GM23338 (cell line): Measurements from ENCODE around the gene ADCYAP1. TPM values are rescaled to one million over a fixed set of nuclear protein-coding genes. Genes with fewer than 3 reads are reported as not detected.

ENCODE experiments used
- ATAC-seq: fragments of 200-7000 bp; cut with Tn5 transposase; 3 replicates; pipeline ENCODE4 v1.9.1; 2020
- DNase-seq: peaks from one replicate; pipeline ENCODE4 v3.0.0-alpha.2; 2015; ENCODE audit warnings: low spot score
- H2AFZ ChIP-seq: fragments of 200-600 bp; sonication (generic); 2 replicates; pipeline ENCODE4 v1.8.0; 2016; ENCODE audit warnings: antibody characterized with exemption, mild to moderate bottlenecking, moderate library complexity
- H3F3A ChIP-seq: fragments of 200-600 bp; sonication (generic); replicated peaks from 2 replicates; pipeline ENCODE4 v1.8.0; 2017; ENCODE audit warnings: antibody characterized with exemption, mixed run types, low read depth
- H3K27ac ChIP-seq: fragments of 200-600 bp; sonication (generic); 2 replicates; pipeline ENCODE4 v1.6.1; 2016; ENCODE audit warnings: low read depth
- H3K27me3 ChIP-seq: fragments of 200-600 bp; sonication (generic); 2 replicates; pipeline ENCODE4 v1.8.0; 2016; ENCODE audit warnings: mild to moderate bottlenecking, mixed run types, moderate library complexity; ENCODE audit not compliant: insufficient read depth
- H3K36me3 ChIP-seq: fragments of 200-600 bp; sonication (generic); 2 replicates; pipeline ENCODE4 v1.8.0; 2016; ENCODE audit warnings: mild to moderate bottlenecking; ENCODE audit not compliant: insufficient read depth
- H3K4me1 ChIP-seq: fragments of 200-600 bp; sonication (generic); 2 replicates; pipeline ENCODE4 v1.8.0; 2016; ENCODE audit warnings: mild to moderate bottlenecking, moderate library complexity; ENCODE audit not compliant: insufficient read depth
- H3K4me2 ChIP-seq: fragments of 200-600 bp; sonication (generic); 2 replicates; pipeline ENCODE4 v1.7.1; 2017; ENCODE audit warnings: mixed run types
- H3K4me3 ChIP-seq: fragments of 200-600 bp; sonication (generic); 2 replicates; pipeline ENCODE4 v1.6.1; 2016; ENCODE audit warnings: mixed run types
- H3K79me2 ChIP-seq: fragments of 200-600 bp; sonication (generic); replicated peaks from 2 replicates; pipeline ENCODE4 v1.8.0; 2017; ENCODE audit warnings: mild to moderate bottlenecking; ENCODE audit not compliant: insufficient read depth
- H3K9me2 ChIP-seq: fragments of 200-600 bp; sonication (generic); 2 replicates; pipeline ENCODE4 v1.8.0; 2017; ENCODE audit not compliant: insufficient read depth
- H4K20me1 ChIP-seq: fragments of 200-600 bp; sonication (generic); replicated peaks from 2 replicates; pipeline ENCODE4 v1.8.0; 2017; ENCODE audit warnings: mild to moderate bottlenecking; ENCODE audit not compliant: insufficient read depth
- H3K27ac Mint-ChIP-seq: 2 replicates; pipeline ENCODE4 v1.8.0; 2020; ENCODE audit warnings: inconsistent platforms, mild to moderate bottlenecking, moderate library complexity, mixed read lengths
- H3K27me3 Mint-ChIP-seq: 3 replicates; pipeline ENCODE4 v1.8.0; 2022; ENCODE audit warnings: low read depth, mild to moderate bottlenecking, moderate library complexity, mixed read lengths, inconsistent platforms; ENCODE audit not compliant: insufficient read depth, poor library complexity
- H3K36me3 Mint-ChIP-seq: 3 replicates; pipeline ENCODE4 v1.8.0; 2021; ENCODE audit warnings: low read depth, mild to moderate bottlenecking, inconsistent platforms, moderate library complexity, mixed read lengths
- H3K4me1 Mint-ChIP-seq: 3 replicates; pipeline ENCODE4 v1.8.0; 2020; ENCODE audit warnings: mild to moderate bottlenecking, inconsistent platforms, mixed read lengths
- H3K4me3 Mint-ChIP-seq: 3 replicates; pipeline ENCODE4 v1.8.0; 2021; ENCODE audit warnings: moderate library complexity, mild to moderate bottlenecking, inconsistent platforms, mixed read lengths
- H3K9me3 Mint-ChIP-seq: 3 replicates; pipeline ENCODE4 v1.8.0; 2020; ENCODE audit warnings: moderate library complexity, mild to moderate bottlenecking, inconsistent platforms, mixed read lengths
- CREB1 ChIP-seq: fragments of 250-450 bp; sonication (Bioruptor Pico); IDR thresholded peaks from 2 replicates; pipeline ENCODE4 v1.5.0; 2020; ENCODE audit warnings: low read depth, mild to moderate bottlenecking, moderate library complexity
- CTCF ChIP-seq, 2 experiments: fragments of 200-600 bp in 1 of 2; sonication (generic) in 1 of 2; conservative IDR thresholded peaks; 2 replicates each; pipeline versions ENCODE4 v1.5.1 to v1.6.1; 2016 to 2017; ENCODE audit warnings: antibody characterized with exemption in 2 of 2, low read depth in 2 of 2, mild to moderate bottlenecking in 2 of 2, moderate library complexity in 1 of 2
- EZH2phosphoT487 ChIP-seq: fragments of 200-600 bp; sonication (generic); IDR thresholded peaks from one replicate; pipeline ENCODE4 v1.8.1; 2018; ENCODE audit warnings: antibody characterized with exemption; ENCODE audit not compliant: unreplicated experiment
- POLR2AphosphoS5 ChIP-seq: IDR thresholded peaks from 2 replicates; pipeline ENCODE4 v1.6.1; 2016; ENCODE audit warnings: antibody characterized with exemption, low read depth
- STAT1 ChIP-seq: IDR thresholded peaks from one replicate; pipeline ENCODE4 v1.6.1; 2016; ENCODE audit warnings: antibody characterized with exemption; ENCODE audit not compliant: unreplicated experiment
- ZNF114 ChIP-seq: fragments of 250-450 bp; sonication (Bioruptor Pico); IDR thresholded peaks from 2 replicates; pipeline ENCODE4 v1.5.0; 2020; ENCODE audit warnings: mild to moderate bottlenecking, moderate library complexity
- ZNF331 ChIP-seq: fragments of 250-450 bp; sonication (Bioruptor Pico); IDR thresholded peaks from 2 replicates; pipeline ENCODE4 v1.5.0; 2020; ENCODE audit warnings: low read depth, mild to moderate bottlenecking, moderate library complexity
- polyA plus RNA-seq: library from polyadenylated mRNA; unstranded; fragments of >200 nt; fragmentation: Nextera tagmentation; extraction: Ambion mirVana; gene quantifications from 2 replicates; pipeline ENCODE4 v1.2.1, GENCODE V29; 2016
- total RNA-seq: library from RNA; depleted of rRNA; stranded (reverse); fragments of >200 nt; shearing (Covaris generic); gene quantifications from 2 replicates; pipeline ENCODE4 v1.2.3, GENCODE V29; 2014
- TF ChIP-seq, protein P1 (sequence below): fragments of 250-450 bp; sonication (Bioruptor Pico); IDR thresholded peaks from 2 replicates; pipeline ENCODE4 v1.5.0; 2020; ENCODE audit warnings: mild to moderate bottlenecking, moderate library complexity

Gene ADCYAP1
- total and polyA plus RNA-seq, 2 experiments from 2014 or later: not detected

DNA sequence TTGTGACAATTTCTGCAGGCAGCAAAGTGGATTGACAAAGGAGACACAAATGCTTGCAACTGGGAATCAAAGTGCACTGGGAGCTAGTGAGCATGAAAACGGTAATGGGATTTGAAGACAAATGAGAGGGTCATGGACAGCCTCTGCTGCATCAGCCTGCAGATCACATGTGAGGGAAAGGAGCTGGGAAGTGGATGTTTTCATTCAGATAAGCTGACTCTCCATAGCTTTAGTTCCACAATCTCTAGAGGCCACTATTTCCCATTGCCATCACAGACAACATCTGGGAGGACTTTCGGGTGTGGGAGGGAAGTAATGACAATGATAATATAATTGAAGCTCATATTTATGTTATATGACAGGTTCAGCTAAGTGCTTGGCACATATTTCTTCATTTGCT lies 28.4 kb downstream of the ADCYAP1 start (continued):
- TF ChIP-seq, protein P1, sequence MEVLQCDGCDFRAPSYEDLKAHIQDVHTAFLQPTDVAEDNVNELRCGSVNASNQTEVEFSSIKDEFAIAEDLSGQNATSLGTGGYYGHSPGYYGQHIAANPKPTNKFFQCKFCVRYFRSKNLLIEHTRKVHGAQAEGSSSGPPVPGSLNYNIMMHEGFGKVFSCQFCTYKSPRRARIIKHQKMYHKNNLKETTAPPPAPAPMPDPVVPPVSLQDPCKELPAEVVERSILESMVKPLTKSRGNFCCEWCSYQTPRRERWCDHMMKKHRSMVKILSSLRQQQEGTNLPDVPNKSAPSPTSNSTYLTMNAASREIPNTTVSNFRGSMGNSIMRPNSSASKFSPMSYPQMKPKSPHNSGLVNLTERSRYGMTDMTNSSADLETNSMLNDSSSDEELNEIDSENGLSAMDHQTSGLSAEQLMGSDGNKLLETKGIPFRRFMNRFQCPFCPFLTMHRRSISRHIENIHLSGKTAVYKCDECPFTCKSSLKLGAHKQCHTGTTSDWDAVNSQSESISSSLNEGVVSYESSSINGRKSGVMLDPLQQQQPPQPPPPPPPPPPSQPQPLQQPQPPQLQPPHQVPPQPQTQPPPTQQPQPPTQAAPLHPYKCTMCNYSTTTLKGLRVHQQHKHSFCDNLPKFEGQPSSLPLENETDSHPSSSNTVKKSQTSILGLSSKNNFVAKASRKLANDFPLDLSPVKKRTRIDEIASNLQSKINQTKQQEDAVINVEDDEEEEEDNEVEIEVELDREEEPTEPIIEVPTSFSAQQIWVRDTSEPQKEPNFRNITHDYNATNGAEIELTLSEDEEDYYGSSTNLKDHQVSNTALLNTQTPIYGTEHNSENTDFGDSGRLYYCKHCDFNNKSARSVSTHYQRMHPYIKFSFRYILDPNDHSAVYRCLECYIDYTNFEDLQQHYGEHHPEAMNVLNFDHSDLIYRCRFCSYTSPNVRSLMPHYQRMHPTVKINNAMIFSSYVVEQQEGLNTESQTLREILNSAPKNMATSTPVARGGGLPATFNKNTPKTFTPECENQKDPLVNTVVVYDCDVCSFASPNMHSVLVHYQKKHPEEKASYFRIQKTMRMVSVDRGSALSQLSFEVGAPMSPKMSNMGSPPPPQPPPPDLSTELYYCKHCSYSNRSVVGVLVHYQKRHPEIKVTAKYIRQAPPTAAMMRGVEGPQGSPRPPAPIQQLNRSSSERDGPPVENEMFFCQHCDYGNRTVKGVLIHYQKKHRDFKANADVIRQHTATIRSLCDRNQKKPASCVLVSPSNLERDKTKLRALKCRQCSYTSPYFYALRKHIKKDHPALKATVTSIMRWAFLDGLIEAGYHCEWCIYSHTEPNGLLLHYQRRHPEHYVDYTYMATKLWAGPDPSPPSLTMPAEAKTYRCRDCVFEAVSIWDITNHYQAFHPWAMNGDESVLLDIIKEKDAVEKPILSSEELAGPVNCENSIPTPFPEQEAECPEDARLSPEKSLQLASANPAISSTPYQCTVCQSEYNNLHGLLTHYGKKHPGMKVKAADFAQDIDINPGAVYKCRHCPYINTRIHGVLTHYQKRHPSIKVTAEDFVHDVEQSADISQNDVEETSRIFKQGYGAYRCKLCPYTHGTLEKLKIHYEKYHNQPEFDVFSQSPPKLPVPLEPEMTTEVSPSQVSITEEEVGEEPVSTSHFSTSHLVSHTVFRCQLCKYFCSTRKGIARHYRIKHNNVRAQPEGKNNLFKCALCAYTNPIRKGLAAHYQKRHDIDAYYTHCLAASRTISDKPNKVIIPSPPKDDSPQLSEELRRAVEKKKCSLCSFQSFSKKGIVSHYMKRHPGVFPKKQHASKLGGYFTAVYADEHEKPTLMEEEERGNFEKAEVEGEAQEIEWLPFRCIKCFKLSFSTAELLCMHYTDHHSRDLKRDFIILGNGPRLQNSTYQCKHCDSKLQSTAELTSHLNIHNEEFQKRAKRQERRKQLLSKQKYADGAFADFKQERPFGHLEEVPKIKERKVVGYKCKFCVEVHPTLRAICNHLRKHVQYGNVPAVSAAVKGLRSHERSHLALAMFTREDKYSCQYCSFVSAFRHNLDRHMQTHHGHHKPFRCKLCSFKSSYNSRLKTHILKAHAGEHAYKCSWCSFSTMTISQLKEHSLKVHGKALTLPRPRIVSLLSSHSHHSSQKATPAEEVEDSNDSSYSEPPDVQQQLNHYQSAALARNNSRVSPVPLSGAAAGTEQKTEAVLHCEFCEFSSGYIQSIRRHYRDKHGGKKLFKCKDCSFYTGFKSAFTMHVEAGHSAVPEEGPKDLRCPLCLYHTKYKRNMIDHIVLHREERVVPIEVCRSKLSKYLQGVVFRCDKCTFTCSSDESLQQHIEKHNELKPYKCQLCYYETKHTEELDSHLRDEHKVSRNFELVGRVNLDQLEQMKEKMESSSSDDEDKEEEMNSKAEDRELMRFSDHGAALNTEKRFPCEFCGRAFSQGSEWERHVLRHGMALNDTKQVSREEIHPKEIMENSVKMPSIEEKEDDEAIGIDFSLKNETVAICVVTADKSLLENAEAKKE (CRISPR knock-in tag): no peak

DNA sequence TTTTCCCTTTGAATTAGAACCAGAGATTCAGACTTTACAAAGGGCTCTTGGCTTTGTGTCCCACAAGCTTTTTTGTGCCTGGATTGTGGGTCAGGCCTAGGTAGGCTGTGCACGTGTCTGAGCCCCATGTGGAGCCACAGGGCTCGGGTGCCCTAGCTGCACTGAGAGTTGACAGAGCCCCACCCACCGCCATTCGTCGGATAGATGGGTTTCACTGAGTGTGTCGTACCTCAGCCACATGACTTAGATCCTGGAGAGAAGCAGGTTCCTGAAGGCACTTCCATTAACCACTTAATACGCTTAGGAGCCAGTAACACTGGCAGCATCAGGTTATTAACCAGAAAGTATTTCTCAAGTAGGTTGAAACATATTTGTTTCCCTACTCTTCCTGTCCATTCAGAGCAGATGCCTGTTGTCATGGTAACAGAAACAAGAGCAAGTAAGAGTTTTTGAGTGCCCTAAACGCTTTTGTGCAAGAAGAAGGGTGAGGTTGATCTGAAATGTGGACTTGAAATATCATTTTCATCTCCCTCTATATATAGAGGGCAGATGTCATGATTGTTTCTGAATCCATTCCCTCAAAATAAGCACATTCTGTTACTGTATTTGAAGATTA lies 30.0 kb downstream of the ADCYAP1 start:
- ATAC-seq (peak; percentile 52), DNase-seq (peak; percentile 24)
- peaks cover 4% of the 10 kb centered on the region for H3K4me1 Mint-ChIP-seq
- no peaks in the 10 kb centered on the region for H3K36me3 ChIP-seq
- H3K27ac ChIP-seq: no peak overlapping the region
- TF ChIP-seq ZNF114 (CRISPR knock-in tag) (no peak), EZH2phosphoT487 (no peak), STAT1 (no peak), CTCF (conservative IDR thresholded peaks at IDR 0.05; ENCODE audit: low read depth in 2 of 2) (no peak), ZNF331 (CRISPR knock-in tag) (no peak), CREB1 (CRISPR knock-in tag) (no peak), POLR2AphosphoS5 (no peak)
- no peaks in the 10 kb centered on the region for H4K20me1 ChIP-seq
- H3K79me2 ChIP-seq: no peaks in the 10 kb centered on the region
- H3K4me1 ChIP-seq: no peaks in the 10 kb centered on the region; the same call in 1 of the 2 replicates
- peaks cover 2% of the 10 kb centered on the region for H3K27me3 Mint-ChIP-seq
- no peaks in the 10 kb centered on the region for H3K27me3 ChIP-seq
- H3K4me3 Mint-ChIP-seq: no peak overlapping the region
- H3K9me3 Mint-ChIP-seq: no peaks in the 10 kb centered on the region
- no peaks in the 10 kb centered on the region; the same call in 1 of the 2 replicates for H3F3A ChIP-seq
- H3K36me3 Mint-ChIP-seq: no peaks in the 10 kb centered on the region
- no peak overlapping the region for H3K4me3 ChIP-seq
- no peak overlapping the region for H3K27ac Mint-ChIP-seq
- H3K4me2 ChIP-seq: no peak overlapping the region
- H2AFZ ChIP-seq: no peak overlapping the region
- 0 out of 2 replicates have a peak, but pooled peaks cover 2% of the 10 kb centered on the region for H3K9me2 ChIP-seq
